HepG2 (cell line): Measurements from ENCODE around the gene GABRB1. TPM values are rescaled to one million over a fixed set of nuclear protein-coding genes. Genes with fewer than 3 reads are reported as not detected.

Experiments
- ATAC-seq: fragments of 200-7000 bp; cut with Tn5 transposase; 3 replicates; pipeline ENCODE4 v1.9.1; 2020; ENCODE audit warnings: mild to moderate bottlenecking, moderate library complexity
- BruUV-seq: library from RNA; stranded (reverse); fragments of 400-500 nt; replicated peaks from 2 replicates; lab custom pipeline; 2021; lab: Mats Ljungman, UMichigan
- CTCF ChIA-PET: fragments of 300-600 bp; formaldehyde crosslinking; extraction: SDS; loops from one replicate; lab custom pipeline; 2021; ENCODE audit warnings: low total read pairs, inconsistent platforms, low intra/inter-chr PET ratio; lab: Yijun Ruan, JAX
- POLR2A ChIA-PET: fragments of 350-600 bp; sonication (Branson Sonifier 250); formaldehyde crosslinking; loops from one replicate; lab custom pipeline; 2020; ENCODE audit warnings: antibody characterized with exemption, inconsistent platforms; lab: Yijun Ruan, JAX
- DNase-seq: peaks from one replicate; pipeline ENCODE4 v3.0.0-alpha.2; 2015; ENCODE audit warnings: low spot score
- FAIRE-seq: peaks from 3 replicates; lab custom pipeline; 2011; peaks lifted over from hg19 to GRCh38; lab: Jason Lieb, UNC
- H2AFZ ChIP-seq: one replicate; pipeline ENCODE4 v1.6.1; 2011; ENCODE audit warnings: low read length, inconsistent platforms
- H3K27ac ChIP-seq: fragments of 300-600 bp; 3 replicates; pipeline ENCODE4 v1.8.0; 2011; ENCODE audit warnings: mixed run types, mild to moderate bottlenecking, mixed read lengths, low read length, inconsistent platforms; ENCODE audit not compliant: insufficient read depth; ENCODE audit errors: extremely low read length
- H3K27me3 ChIP-seq, 2 experiments: fragments of 200-600 bp in 1 of 2; 2 replicates in 1 of 2; 3 replicates in 1 of 2; pipeline versions ENCODE4 v1.6.0 to v1.8.0; 2011; ENCODE audit warnings: low read length in 2 of 2, mild to moderate bottlenecking in 2 of 2, moderate library complexity in 2 of 2, inconsistent platforms in 1 of 2; ENCODE audit not compliant: insufficient read depth in 2 of 2, control insufficient read depth in 1 of 2
- H3K36me3 ChIP-seq, 2 experiments: fragments of 200-600 bp in 1 of 2; replicated peaks in 1 of 2; 2 replicates in 1 of 2; 3 replicates in 1 of 2; pipeline versions ENCODE4 v1.5.1 to v1.8.0; 2011; ENCODE audit warnings: low read length in 2 of 2, inconsistent platforms in 1 of 2; ENCODE audit not compliant: insufficient read depth in 2 of 2, control insufficient read depth in 1 of 2
- H3K4me1 ChIP-seq: 2 replicates; pipeline ENCODE4 v1.5.1; 2012; ENCODE audit warnings: low read length, inconsistent platforms; ENCODE audit not compliant: insufficient read depth
- H3K4me2 ChIP-seq: 2 replicates; pipeline ENCODE4 v1.6.0; 2011; ENCODE audit warnings: low read depth, low read length, inconsistent platforms
- H3K4me3 ChIP-seq, 3 experiments: fragments of 200-600 bp in 1 of 3; sonication (generic), shearing (Covaris generic) in 1 of 3; replicated peaks in 1 of 3; 2 replicates each; pipeline ENCODE4 v1.5.1; 2011 to 2016; ENCODE audit warnings: low read length in 3 of 3, inconsistent platforms in 2 of 3, low read depth in 2 of 3, mild to moderate bottlenecking in 2 of 3, control low read depth in 1 of 3, mixed read lengths in 1 of 3; ENCODE audit not compliant: insufficient read depth in 1 of 3
- H3K79me2 ChIP-seq: one replicate; pipeline ENCODE4 v1.6.1; 2011; ENCODE audit warnings: low read length, inconsistent platforms; ENCODE audit not compliant: insufficient read depth
- H3K9ac ChIP-seq: 2 replicates; pipeline ENCODE4 v1.6.0; 2011; ENCODE audit warnings: mild to moderate bottlenecking, low read depth, low read length, inconsistent platforms; ENCODE audit not compliant: insufficient read depth
- H3K9me3 ChIP-seq: 2 replicates; pipeline ENCODE4 v1.5.1; 2012; ENCODE audit warnings: mild to moderate bottlenecking, low read length
- H4K20me1 ChIP-seq: 2 replicates; pipeline ENCODE4 v1.6.0; 2011; ENCODE audit warnings: inconsistent platforms, mild to moderate bottlenecking, low read length, moderate library complexity; ENCODE audit not compliant: insufficient read depth
- FOXA1 ChIP-seq, 2 experiments: fragments of 450-650 bp in 1 of 2; sonication (generic) in 1 of 2; formaldehyde crosslinking in 1 of 2; IDR thresholded peaks; 2 replicates each; pipeline versions ENCODE4 v1.4.0 to v1.6.1; 2016 to 2020; ENCODE audit warnings: missing genetic modification reagents in 1 of 2
- NR3C1 ChIP-seq: sonication (generic); formaldehyde crosslinking; IDR thresholded peaks from 2 replicates; pipeline ENCODE4 v1.4.0; 2020; ENCODE audit warnings: missing genetic modification reagents
- PHF5A ChIP-seq: IDR thresholded peaks from one replicate; pipeline ENCODE4 v1.6.1; 2018; ENCODE audit warnings: low read depth, missing genetic modification reagents; ENCODE audit not compliant: unreplicated experiment
- PITX1 ChIP-seq: sonication (generic); formaldehyde crosslinking; IDR thresholded peaks from 2 replicates; pipeline ENCODE4 v1.5.1; 2020; ENCODE audit warnings: mild to moderate bottlenecking, missing genetic modification reagents
- SKIL ChIP-seq: sonication (generic); formaldehyde crosslinking; IDR thresholded peaks from 2 replicates; pipeline ENCODE4 v1.8.0; 2022; ENCODE audit warnings: missing genetic modification reagents, mild to moderate bottlenecking, moderate library complexity, borderline replicate concordance
- TERF1 ChIP-seq: sonication (generic); formaldehyde crosslinking; IDR thresholded peaks from 2 replicates; pipeline ENCODE4 v1.8.0; 2022; ENCODE audit warnings: mild to moderate bottlenecking, missing genetic modification reagents, moderate library complexity
- ZMYM2 ChIP-seq: sonication (generic); formaldehyde crosslinking; IDR thresholded peaks from 2 replicates; pipeline ENCODE4 v1.8.0; 2022; ENCODE audit warnings: mild to moderate bottlenecking, missing genetic modification reagents
- ZNF512B ChIP-seq: sonication (generic); formaldehyde crosslinking; IDR thresholded peaks from 2 replicates; pipeline ENCODE4 v1.5.1; 2020; ENCODE audit warnings: missing genetic modification reagents, mild to moderate bottlenecking, borderline replicate concordance
- ZNF780A ChIP-seq: sonication (generic); formaldehyde crosslinking; IDR thresholded peaks from 2 replicates; pipeline ENCODE4 v1.8.0; 2022; ENCODE audit warnings: mild to moderate bottlenecking, missing genetic modification reagents, moderate library complexity
- WGBS: methylation state at CpG from one replicate; pipeline ENCODE4 v1.1.6; 2017; ENCODE audit warnings: low lambda C conversion rate; 5-methylcytosine and 5-hydroxymethylcytosine counted together
- in situ Hi-C: cut with HindIII; loops from 2 replicates; pipeline ENCODE4 v1.10.0; 2017; ENCODE audit warnings: low pct_unique_long_range_greater_than_20kb; ENCODE audit not compliant: extremely low pct_ligation_motif_present
- intact Hi-C: fragments of 100-400 bp; cut with micrococcal nuclease; formaldehyde crosslinking; loops from one replicate; pipeline ENCODE4 v1.10.0; 2022; ENCODE audit not compliant: unreplicated experiment
- polyA plus RNA-seq, 8 experiments: library from polyadenylated mRNA; depleted of rRNA in 3 of 8; stranded (reverse) in 7 of 8; unstranded in 1 of 8; fragments of >200 nt; fragmentation: Illumina TruSeq in 4 of 8; extraction: Trizol in 4 of 8; gene quantifications; 2 replicates each; pipeline versions ENCODE4 v1.2.1 to v1.2.3, GENCODE V29; 2011 to 2016; ENCODE audit warnings: low read depth in 4 of 8, missing spikeins in 1 of 8, mixed read lengths in 1 of 8; ENCODE audit not compliant: insufficient read depth in 1 of 8
- total RNA-seq, 5 experiments: library from RNA; depleted of rRNA; stranded (reverse); fragments of >200 nt; fragmentation: Illumina TruSeq; extraction: Trizol; gene quantifications; 2 replicates each; pipeline ENCODE4 v1.2.3, GENCODE V29; 2016; ENCODE audit warnings: low read depth in 1 of 5

The GABRB1 gene
- total and polyA plus RNA-seq, 2 of the 13 experiments (the other 11 are each of a cell fraction or from before 2014, with no cell fraction given): not detected

GRCh38 chr4:47278631-47279030 lies 247.3 kb downstream of the GABRB1 start:
- CTCF ChIA-PET: no interaction called here
- no peak overlapping the region for H2AFZ ChIP-seq
- DNase-seq: no peak
- no peaks in the 10 kb centered on the region for H3K9me3 ChIP-seq
- FAIRE-seq: no peak
- POLR2A ChIA-PET: no interaction called here
- H4K20me1 ChIP-seq: no peaks in the 10 kb centered on the region
- no TSS peak for BruUV-seq
- no peaks in the 10 kb centered on the region for H3K36me3 ChIP-seq
- in situ Hi-C loops (no loop called here), intact Hi-C loops (no loop called here)
- H3K79me2 ChIP-seq: no peaks in the 10 kb centered on the region
- no peak overlapping the region for H3K4me3 ChIP-seq
- 0% methylated on average over 2 of the region's 2 CpGs for WGBS
- H3K27me3 ChIP-seq: no peaks in the 10 kb centered on the region
- TF ChIP-seq TERF1 (CRISPR knock-in tag) (no peak), SKIL (CRISPR knock-in tag) (no peak), ZNF512B (CRISPR knock-in tag) (no peak), FOXA1 (IDR thresholded peaks at IDR 0.05) (no peak), FOXA1 (CRISPR knock-in tag; IDR thresholded peaks at IDR 0.05) (no peak), NR3C1 (no peak), PHF5A (CRISPR knock-in tag) (no peak), ZNF780A (CRISPR knock-in tag) (no peak), ZMYM2 (CRISPR knock-in tag) (no peak), PITX1 (no peak)
- no peak overlapping the region for H3K9ac ChIP-seq
- H3K4me1 ChIP-seq: peaks cover 9% of the 10 kb centered on the region; the same call in 1 of the 2 replicates
- H3K27ac ChIP-seq: no peak overlapping the region
- ATAC-seq: no peak
- no peak overlapping the region for H3K4me2 ChIP-seq
